NCI-H1694 (cell line): Measurements from ENCODE around the gene BCAS1.

Experiments used
- DNase-seq: peaks from one replicate; lab custom pipeline; 2025; lab: John Stamatoyannopoulos, UW

BCAS1 gene

GRCh38 chr20:53904261-53904660, 166.1 kb downstream of the BCAS1 start:
- DNase-seq, result no peak

GRCh38 chr20:53903652-53903987, 166.8 kb downstream of the BCAS1 start:
- no peak for DNase-seq

GRCh38 chr20:53902968-53903651, 167.3 kb downstream of the BCAS1 start:
- DNase-seq, result no peak

- DNase-seq, result no peak
Measured at GRCh38 chr20:53901497-53902096, 168.8 kb downstream of the BCAS1 start.

- no peak for DNase-seq
Measured at GRCh38 chr20:53901064-53901463, 169.3 kb downstream of the BCAS1 start.

- no peak for DNase-seq
Measured at GRCh38 chr20:53900380-53900999, 169.9 kb downstream of the BCAS1 start.

- peak; percentile 88 for DNase-seq
Measured at GRCh38 chr20:53899351-53900167, 170.8 kb downstream of the BCAS1 start.

GRCh38 chr20:53898556-53898931, 171.8 kb downstream of the BCAS1 start:
- no peak for DNase-seq

- no peak for DNase-seq
Measured at GRCh38 chr20:53897884-53898555, 172.4 kb downstream of the BCAS1 start.

- DNase-seq, result no peak
Measured at GRCh38 chr20:53896647-53897046, 173.7 kb downstream of the BCAS1 start.

- no peak for DNase-seq
Measured at GRCh38 chr20:53896041-53896440, 174.4 kb downstream of the BCAS1 start.

GRCh38 chr20:53895385-53895755, 175.0 kb downstream of the BCAS1 start:
- no peak for DNase-seq

GRCh38 chr20:53894707-53895384, 175.5 kb downstream of the BCAS1 start:
- DNase-seq, result no peak
